NCI-H526 treated with DMSO at 0.1 percent for 48 hours (cell line): ENCODE data around the gene D2HGDH.
"Not testable (repeated sequence)": the region's sequence is repeated elsewhere in the genome, so short reads cannot be mapped to it uniquely, and the experiment has no call there.

Source experiments
- DNase-seq: peaks from one replicate; lab custom pipeline; 2025; lab: John Stamatoyannopoulos, UW

The D2HGDH gene

DNA sequence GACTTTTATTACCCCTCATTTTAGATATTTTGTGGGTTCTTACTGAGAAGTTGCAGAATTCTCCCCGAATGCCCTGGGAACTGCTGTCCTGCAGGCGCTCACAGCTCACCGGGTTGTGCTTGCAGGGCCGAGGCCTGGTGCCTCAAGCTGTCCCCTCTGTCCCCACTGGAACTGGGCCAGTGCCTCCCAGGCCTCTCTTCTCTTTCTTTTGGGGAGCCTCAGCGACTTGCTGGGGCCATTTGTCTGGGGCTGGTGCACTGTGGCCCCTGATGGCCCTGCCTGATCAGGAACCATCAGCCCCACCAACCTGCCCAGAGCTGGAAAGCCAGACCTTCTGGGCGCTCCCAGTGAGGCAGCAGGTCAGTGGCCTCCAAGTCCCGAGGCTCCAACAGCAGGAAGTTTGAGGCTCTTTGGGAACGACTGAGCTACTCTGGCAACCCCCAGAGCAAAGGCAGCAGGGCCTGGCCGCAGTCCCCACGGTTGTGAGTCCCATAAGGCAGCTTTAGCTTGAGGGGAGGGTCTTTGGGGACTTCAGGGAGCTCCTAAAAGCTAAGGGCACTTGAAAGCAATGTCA, 59.9 kb downstream of the D2HGDH start:
- DNase-seq: no peak

DNA sequence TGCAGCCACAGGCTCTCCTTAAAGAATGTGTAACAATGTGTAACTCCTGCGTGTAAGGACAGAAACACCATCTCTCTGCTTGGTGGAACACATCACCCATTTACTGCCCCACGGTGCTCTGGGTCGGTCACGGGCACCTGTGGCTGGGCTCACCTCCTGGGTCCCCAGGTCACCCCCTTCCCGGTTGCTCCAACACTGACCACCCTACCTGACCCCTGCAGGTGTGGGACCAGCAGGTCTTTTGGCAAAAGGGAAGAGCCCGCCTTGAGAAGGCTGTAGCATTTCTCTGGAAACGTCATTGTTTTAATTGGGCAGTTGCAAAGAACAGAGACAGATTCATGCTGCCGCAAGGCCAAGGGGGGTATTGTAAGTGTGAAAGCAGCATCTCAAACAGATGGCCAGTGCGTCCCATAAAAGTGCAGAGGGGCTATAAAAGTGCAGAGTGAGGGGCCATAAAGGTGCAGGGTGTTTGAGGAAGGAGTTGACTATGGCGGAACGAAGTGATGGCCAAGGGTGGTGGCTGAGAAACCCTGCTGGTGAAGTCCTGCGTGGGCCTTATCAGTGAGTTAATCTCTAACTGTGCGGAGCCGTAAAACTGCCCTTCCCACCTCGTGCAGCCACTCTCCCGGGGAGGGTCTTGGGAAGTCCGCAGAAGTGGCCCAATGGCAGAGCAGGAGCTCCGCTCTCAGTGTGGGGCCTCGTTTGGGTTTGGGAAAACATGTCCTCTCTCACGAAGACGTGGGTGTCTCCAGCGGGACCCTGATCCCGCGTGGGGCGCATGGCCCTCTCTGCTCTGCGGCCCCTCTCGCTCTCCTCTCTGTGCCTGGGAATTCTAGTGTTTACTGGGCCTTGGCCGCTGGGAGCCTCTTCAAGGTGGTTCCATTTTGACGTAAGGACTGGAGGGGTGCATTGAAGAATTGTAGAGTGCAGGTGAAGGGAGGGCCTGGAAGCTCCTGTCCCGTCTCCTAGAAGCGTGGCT, 60.9 kb downstream of the D2HGDH start:
- no peak for DNase-seq

DNA sequence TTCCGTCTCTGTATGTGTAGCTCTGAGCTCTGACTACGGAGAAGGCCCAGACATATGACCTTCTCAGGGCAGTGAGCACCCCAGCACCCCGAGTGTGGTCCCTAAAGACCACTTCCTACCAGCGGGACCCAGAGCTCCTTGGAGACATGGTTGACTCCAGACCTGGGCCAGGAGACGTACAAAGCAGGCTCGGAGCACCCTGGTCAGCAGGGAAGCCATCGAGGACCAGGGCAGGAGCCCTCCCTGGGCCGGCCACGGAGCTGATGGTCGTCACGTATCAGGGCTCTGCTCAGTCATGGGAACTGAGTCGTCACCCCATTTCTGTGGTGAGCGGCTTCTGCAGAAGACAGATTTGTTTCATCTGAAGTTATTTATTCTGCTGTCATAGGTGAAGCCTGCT, 61.8 kb downstream of the D2HGDH start:
- DNase-seq: no peak

DNA sequence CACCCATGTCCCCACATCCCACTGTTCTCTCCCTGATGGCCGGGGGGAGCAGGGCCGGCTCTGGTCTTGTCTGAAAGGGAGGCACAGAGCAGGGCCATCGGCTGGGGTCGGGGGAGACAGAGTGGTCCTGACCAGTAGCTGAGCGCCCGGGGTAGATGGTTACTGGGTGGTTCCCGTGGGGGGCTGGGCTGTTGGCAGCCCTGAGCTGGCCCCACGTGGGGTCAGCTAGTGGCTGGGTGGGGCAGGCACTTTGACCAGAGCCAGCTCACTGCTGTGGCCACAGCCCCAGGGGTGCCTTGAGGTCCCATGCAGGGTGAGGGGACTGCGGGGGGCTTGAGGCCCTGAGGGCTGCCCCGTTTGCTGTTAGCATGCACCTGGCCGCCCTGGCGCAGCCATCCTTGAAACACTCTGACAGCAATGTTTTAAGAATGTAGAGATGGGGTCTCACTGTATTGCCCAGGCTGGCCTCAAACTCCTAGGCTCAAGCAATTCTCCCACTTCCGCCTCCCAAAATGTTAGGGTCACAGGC, 62.2 kb downstream of the D2HGDH start:
- no peak for DNase-seq

DNA sequence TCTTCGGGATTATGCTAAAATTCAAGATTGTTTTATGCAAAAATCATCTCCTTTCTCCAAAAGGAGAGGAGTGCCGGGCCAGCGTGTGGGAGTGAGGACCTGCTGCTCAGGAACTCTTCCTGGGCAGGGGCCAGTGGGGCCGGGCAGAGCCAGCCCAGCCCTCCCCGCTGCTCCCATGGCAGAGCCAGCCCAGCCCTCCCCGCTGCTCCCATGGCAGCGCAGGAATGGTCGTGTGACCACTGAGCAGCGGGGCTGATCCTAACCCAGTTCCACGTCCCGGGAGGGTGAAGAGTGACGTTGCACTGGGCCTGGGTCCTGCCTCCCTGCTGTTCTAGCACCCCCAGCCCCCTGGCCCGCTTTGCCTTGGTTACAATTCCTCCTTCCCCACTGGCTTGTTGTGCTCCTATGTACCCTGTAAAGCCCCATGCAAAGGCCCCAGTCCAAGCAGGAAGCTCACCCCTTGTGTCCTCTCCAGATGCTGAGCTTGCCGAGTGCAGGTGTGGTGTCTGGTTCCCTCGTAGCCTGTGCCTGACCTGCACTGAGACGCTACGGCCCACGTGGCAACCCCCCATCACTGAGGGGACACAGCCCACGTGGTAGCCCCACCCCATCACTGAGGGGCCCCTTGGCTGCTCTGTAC, 63.1 kb downstream of the D2HGDH start:
- DNase-seq: no peak

DNA sequence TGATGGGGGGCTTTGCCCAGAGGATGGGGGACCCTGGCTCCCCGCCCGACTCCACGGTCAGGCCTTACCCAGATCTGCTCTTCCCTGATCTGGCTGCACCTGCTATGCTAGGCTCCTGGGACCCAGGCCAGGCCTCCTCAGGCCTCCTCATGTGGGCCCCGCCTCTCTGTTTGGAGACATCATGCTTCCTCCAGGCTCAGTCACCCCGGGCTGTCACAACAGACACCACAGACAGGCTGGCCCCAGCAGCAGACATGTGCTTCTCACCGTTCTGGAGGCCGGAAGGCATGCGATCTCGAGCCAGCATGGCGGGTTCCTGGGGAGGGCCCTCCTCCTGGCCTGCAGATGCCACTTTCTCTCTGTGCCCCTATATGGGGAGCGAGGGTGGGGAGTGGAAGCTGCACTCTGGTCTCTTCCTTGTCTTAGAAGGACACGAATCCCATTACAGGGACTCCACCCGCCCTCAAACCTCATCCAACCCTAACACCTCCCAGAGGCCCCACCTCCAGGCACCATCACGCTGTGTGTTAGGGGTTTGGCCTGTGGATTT, 63.7 kb downstream of the D2HGDH start:
- no peak for DNase-seq

DNA sequence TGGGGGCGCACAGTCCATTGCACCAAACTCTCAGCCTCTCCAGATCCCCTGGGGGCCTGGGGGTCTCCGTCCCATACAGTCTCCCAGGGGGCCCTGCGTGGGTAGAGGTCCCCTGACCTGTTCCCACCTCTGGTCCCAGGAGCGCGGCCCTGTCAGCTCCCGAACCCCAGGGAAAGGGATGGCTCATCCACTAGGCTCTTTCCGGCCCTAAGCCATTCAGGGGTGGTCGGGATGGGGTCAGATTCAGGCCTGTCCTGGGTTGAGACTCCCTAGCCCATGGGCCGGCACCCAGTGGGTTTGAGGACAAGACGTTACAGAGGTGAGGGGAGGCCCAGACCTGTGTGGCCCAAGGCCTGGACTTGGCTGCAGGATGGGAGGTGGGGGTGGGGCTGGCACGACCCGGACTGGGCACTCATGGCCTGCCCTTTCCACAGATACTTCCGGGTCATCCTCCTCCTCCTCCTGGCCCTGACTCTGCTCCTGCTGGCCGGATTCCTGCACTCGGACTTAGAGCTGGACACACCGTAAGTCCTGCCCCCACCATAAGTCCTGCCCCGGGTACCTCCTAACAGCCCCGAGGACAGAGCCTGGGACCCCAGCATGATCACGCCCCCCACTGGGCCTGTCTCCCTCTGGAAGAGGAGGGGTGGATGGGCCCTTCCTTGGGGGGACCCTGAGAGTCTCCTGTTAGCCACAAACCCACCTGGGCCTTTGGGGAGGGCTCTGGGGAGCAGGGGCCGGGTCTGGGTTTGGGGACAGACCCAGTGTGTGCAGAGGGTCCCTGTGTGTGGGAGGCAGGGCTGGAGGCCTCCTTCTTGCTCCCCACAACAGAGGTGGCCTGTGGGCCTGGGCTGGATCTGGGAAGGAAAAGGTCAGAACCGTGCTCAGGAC, 64.4 kb downstream of the D2HGDH start:
- no peak for DNase-seq

DNA sequence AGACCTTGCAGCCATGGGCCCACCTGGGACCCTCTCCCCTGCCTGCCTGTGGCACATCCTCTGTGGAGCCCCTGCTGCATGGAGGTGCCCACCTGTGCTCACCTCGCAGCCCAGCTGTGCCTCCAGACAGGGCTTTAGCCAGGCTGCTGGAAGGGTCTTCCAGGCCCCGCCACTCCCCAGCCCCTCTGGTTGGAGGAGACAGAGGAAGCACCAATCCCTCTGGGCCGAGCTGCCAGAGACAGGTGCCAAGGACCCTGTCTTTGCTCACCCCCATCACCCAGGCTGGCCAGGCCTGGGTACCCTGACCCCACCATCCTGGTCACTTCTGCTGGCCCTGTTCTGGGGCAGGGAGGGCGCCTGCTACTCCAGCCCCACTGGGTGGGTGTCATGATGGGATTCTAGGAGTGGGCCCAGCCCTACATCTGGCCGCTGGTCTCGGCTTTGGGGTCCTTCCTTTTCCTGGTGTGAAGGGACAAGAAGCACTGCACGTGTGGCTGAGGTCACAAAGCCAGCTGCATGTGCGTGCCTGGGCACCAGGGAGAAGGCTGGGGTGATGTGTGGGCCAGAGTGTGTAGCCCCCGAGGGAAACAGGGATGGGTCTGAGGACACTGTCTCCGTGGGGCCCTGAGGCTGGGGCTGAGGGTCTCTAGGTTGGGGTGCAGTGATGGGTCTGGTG, 65.2 kb downstream of the D2HGDH start:
- DNase-seq: no peak

DNA sequence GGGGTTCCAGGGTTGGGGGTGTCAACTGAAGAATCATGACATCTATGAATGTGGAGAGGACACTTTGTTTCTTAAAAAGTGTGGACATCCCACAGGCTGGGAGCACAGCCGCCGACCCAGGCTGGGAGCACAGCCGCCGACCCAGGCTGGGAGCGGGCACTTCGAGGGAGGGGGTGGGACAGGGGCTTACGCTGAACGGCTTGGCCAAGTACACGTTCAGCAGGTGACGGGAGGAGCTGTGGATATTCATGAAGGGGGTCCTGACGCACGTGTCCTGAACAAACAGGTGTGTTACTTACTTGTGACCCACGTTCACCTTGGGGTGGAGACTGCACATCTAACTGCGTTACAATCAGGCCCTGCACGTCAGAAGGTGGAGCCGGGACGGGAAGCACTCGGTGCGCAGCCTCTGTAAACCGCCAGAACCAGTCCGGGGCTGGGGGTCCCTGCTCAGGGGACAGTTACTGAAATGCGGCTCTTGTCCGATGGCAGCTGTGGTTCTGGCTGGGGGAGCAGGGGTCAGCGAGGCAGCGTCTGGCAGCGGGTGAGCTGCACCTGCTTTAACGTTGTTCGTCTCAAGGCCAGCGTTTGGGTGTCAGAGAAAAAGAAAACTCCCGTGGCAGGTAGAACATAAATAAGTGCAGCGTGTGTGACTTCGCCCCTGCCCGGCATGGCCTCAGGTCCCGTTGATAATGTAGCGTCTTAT, 65.9 kb downstream of the D2HGDH start:
- not testable (repeated sequence) for DNase-seq

DNA sequence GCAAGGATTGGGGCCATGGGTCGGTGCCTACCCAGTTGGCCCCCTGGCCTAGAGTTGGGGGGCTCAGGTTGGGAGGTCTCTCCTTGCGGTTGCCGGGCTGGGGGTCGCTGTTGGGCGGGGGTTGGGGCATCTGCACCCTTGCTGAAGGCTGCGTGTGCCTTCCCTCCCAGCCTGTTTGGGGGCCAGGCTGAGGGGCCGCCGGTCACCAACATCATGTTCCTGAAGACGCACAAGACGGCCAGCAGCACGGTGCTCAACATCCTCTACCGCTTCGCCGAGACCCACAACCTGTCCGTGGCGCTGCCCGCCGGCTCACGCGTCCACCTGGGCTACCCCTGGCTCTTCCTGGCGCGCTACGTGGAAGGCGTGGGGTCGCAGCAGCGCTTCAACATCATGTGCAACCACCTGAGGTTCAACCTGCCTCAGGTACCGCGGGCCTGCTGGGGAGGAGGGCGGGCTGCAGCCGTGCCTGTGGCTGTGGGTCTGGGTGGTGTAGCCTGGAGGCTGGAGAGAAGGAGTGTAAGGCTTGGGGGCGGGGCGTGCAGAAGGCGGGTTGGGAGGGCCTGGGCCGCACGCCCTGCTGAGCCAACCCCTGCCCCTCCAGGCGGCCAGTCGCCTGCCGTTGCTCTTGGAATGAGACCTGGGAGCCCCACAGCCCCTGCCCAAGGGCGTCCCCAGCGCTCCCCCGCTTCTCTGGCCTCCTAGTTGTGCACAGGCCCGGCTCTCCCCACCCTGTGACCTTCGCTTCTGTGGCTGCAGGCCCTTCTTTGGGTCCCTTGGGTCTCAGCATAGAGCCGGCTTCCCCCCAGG, 67.4 kb downstream of the D2HGDH start:
- no peak for DNase-seq

DNA sequence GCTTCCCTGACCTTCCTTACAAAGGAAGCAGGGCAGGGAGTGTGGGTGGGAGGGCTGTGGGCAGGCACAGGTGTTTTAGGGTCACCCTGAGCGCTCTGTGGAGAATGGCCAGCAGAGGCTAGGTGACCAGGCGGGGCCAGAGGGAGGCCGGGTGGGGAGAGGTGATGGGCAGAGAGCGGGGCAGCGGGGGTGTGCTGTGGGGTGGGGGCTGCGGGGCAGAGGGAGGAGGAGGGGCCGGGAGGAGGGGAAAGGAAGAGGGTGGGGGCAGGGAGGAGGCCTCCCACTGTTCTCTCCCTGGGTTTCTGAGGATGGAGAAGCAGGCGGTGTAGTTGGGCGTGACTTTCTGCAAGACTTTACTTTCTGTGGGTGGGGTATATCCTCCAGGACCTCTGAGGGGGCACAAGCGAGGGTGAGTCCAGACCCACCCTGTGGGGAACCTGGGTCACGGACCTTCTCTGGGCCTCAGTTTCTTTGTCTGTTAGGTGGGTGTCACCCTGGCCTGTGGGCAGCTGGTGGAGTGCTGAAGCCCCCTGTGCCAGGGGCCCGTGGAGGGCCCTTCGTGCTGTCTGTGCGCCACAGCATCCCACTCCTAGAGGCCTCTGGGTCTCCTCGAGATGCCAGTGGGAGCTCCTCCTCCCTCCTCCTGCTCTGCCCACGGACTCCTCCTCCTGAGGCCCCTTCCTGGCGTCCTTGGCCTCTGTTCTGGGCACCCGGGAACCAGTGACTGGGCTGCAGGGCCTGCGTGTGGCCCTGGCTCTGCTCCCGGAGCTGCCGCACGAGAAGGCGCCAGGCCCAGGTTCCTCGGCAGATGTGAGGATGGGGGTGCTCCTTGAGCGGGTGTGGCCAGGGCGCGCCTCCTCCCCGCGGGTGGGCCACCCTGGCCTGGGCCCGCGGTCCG, 68.2 kb downstream of the D2HGDH start:
- no peak for DNase-seq

DNA sequence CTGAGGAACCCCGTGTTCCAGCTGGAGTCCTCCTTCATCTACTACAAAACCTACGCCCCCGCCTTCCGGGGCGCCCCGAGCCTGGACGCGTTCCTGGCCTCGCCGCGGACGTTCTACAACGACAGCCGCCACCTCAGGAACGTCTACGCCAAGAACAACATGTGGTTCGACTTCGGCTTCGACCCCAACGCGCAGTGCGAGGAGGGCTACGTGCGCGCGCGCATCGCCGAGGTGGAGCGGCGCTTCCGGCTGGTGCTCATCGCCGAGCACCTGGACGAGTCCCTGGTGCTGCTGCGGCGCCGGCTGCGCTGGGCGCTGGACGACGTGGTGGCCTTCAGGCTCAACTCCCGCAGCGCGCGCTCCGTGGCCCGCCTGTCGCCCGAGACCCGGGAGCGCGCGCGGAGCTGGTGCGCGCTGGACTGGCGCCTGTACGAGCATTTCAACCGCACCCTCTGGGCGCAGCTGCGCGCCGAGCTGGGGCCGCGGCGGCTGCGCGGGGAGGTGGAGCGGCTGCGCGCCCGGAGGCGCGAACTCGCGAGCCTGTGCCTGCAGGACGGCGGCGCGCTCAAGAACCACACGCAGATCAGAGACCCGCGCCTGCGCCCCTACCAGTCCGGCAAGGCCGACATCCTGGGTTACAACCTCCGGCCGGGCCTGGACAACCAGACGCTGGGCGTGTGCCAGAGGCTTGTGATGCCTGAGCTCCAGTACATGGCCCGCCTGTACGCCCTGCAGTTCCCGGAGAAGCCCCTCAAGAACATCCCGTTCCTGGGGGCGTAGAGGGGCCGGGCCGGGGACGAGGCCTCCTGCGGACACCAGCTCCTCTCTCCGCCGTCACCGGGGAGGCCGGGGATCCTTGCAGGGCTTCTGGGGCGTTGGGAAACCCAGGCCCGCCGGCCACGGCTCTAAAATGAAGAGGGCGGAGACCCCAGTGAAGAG, 69.2 kb downstream of the D2HGDH start:
- DNase-seq: peak; percentile 65

DNA sequence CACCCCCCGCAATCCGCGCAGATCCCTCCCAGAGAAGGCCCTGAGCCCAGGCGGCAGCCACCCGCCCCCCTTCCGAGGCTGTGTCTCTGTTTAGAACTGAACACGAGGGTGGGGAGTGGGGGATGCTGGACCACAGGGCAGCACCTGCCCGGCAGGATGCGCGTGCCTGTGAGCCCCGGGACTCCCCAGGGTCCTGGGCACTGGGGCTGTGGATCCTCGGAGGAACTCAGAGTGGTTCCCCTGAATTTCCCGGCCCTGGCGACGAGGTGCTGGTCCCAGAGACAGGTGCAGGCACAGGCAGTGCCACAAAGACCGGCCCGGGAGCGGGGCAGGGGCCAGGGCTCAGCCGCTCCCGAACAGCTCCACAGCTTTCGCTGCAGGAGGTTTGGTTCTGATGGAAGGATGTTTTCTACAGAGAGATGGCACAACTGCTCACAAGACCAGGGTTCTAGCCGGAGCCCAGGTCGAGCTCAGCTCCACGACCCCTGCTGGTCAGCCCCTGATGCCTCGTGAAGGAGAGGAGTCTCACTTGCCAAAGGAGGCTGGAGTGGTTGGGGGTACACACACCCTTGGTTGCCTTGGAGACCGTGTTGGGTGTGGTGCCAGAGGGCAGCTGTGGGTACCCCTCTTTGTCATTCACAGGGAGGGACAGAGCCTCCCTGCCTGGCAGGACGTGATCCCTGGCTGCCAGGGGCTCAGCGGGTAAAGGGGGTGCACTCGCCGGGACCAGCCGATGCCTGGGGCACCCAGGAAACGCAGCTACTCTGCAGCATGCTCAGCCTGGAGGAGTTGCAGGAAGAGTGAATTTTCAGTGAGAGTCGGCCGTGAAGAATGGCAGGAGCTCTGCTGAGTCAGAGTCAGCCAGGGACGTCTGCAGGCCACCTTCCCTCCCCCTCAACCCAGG, 70.1 kb downstream of the D2HGDH start:
- peak; percentile 38 for DNase-seq

DNA sequence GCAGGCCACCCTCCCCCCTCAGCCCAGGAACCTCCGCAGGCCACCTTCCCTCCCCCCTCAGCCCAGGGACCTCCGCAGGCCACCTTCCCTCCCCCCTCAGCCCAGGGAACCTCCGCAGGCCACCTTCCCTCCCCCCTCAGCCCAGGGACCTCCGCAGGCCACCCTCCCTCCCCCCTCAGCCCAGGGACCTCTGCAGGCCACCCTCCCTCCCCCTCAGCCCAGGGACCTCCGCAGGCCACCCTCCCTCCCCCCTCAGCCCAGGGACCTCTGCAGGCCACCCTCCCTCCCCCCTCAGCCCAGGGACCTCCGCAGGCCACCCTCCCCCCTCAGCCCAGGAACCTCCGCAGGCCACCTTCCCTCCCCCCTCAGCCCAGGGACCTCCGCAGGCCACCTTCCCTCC, 71.8 kb downstream of the D2HGDH start:
- not testable (repeated sequence) for DNase-seq

DNA sequence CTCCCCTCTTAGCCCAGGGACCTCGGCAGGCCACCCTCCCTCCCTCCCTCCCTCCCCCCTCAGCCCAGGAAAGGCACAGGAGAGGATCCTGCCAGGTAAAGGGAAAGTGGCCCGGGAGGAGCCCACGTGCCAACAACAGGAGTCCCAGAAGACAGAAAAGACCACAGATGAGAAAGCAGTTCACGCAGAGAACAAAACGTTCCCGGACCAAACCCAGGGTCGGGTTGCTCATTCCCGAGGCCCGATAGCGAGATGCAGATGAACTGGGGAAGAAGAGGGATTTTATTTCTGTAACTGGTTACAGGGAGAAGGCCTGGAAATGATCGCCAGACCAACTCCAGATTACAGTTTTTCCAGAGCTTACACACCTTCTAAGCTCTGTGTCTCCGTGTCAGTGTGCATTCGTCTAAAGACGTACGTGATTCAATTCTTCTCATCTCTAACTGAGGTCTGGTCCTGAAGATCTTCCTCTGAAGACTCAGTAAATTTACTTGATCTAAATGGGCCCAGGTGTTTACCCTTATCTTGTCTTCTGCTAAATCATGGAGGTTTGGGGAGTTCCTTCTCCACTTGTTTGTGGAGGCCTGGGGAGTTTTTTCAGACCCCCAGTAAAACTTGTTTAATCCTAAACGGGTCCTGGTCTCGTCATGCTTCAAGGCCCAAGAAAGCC, 73.8 kb downstream of the D2HGDH start:
- no peak for DNase-seq
